H7 (cell line): ENCODE data around the gene ZNF311. TPM values are rescaled to one million over a fixed set of nuclear protein-coding genes. Genes with fewer than 3 reads are reported as not detected.
A peak's percentile ranks its signal among the peaks of the same experiment; 100 is the strongest.

Experiments
- DNase-seq: peaks from one replicate; pipeline ENCODE4 v3.0.0; 2012
- H3K27me3 ChIP-seq: 2 replicates; pipeline ENCODE4 v1.6.0; 2011; ENCODE audit warnings: mild to moderate bottlenecking, low read length; ENCODE audit not compliant: control insufficient read depth, insufficient read depth
- H3K36me3 ChIP-seq: replicated peaks from 2 replicates; pipeline ENCODE4 v1.5.1; 2011; ENCODE audit warnings: low read length; ENCODE audit not compliant: control insufficient read depth, insufficient read depth
- H3K4me3 ChIP-seq: 2 replicates; pipeline ENCODE4 v1.5.1; 2011; ENCODE audit warnings: low read depth, mild to moderate bottlenecking, control low read depth, low read length, moderate library complexity; ENCODE audit not compliant: insufficient read depth
- total RNA-seq: library from RNA; depleted of rRNA; stranded (reverse); fragments of >200 nt; shearing (Covaris generic); gene quantifications from 2 replicates; pipeline ENCODE4 v1.2.3, GENCODE V29; 2014

ZNF311 gene
- total RNA-seq, 1 experiment from 2014 or later: 1.4 TPM

DNA sequence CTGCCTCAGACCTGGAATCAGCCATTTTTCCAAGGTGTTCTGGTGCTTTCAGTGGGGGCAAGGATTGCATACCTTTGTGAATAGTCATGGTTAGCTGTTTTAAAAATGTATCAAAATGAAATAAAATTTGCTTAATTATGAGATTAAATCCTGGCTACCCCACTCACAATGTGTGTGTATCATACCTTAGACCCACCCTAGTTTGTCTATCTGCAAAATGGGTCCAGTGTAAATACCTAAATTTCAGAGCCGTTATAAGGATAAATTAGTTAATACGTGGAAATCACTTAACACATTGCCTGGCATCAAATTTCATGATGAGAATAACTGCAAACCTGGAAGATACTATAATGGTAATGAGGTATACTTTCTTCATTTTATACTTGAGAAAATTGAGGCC, 3.0 kb upstream of the ZNF311 start:
- Histone ChIP-seq H3K36me3 (no peaks in the 10 kb centered on the region; the same call in 1 of the 2 replicates), H3K4me3 (no peak overlapping the region), H3K27me3 (peaks cover 18% of the 10 kb centered on the region)
- DNase-seq: no peak

DNA sequence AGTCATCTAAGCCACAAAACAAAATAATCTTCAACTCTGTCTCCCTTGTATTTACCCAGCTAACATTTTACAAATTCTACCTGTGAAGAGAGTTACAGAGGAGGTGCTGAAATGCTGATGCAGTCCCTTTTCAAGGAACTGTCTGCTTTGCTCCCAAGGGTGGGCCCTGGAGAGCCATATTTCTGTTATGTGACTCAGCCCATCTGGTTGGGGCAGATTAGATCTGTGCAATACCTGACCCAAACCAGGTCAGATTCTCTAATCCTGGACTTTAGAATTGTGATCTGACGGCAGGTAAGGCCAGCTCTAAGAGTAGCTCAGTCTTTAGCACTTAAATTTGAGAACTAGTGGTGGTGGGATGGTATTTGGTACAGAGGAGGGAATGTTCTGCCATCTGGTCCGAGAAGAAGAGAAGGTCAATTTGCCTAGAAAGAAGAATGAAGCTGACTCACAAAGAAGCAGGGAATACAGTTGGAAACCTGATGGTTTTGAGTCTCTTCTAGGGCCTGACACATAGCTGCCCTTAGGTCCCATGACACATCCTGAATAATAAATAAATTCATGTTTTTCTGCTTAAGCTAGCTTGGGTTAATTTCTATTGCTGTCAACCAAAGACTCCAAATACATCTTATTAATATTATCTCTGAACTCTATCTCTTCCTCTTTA, 8.1 kb downstream of the ZNF311 start:
- Histone ChIP-seq H3K4me3 (no peak overlapping the region), H3K36me3 (no peaks in the 10 kb centered on the region), H3K27me3 (no peaks in the 10 kb centered on the region)
- DNase-seq: no peak

DNA sequence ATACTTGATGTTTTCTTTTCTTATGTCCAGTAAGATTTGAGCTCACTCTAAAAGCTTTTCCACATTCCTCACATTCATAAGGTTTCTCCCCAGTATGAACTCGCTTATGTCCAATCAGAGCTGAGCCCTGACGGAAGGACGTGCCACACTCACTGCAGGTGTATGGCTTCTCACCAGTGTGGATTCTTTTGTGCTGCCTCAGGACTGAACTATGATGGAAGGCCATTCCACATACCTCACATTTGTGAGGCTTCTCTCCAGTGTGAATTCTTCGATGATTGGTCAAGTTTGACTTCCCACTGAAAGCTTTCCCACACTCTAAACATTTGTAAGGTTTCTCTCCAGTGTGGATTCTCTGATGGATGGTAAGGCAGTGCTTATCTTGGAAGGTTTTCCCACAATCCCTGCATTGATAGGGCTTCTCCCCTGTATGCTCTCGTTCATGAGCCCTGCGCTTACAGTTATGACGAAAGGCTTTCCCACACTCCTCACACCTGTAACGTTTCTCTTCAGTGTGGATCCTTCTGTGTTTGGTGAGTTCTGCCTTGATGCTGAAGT, 9.9 kb downstream of the ZNF311 start:
- Histone ChIP-seq H3K4me3 (no peak overlapping the region), H3K36me3 (no peaks in the 10 kb centered on the region), H3K27me3 (no peaks in the 10 kb centered on the region)
- no peak for DNase-seq

GRCh38 chr6:28988536-28989311, 16.4 kb downstream of the ZNF311 start:
- Histone ChIP-seq H3K4me3 (peak overlapping the region; percentile 48), H3K27me3 (no peaks in the 10 kb centered on the region), H3K36me3 (no peaks in the 10 kb centered on the region)
- peak; percentile 89 for DNase-seq

- peak overlapping the region; percentile 44 for H3K4me3 ChIP-seq
- H3K27me3 ChIP-seq: no peaks in the 10 kb centered on the region
- H3K36me3 ChIP-seq: no peaks in the 10 kb centered on the region
- DNase-seq: peak; percentile 89
These were observed 19.5 kb downstream of the ZNF311 start for GRCh38 chr6:28985462-28986164.

DNA sequence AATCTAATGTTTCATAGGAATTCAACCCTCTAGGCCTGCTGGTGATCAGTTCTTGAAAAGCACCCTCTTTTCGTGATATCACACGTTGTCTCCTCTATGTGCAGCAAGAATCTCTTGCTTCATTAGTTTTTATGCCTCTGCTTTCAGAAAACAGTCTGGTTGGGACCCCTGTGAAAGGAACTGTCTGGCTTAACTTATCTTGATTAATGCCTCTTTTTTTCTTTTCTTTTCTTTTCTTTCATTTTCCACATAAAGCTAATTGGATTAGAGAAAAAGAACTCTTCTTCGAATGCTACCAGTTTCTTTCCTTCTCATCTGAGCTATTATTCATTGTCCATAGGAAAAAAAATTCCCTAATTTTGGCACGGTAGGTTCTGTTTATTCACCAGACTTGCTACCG, 21.3 kb downstream of the ZNF311 start:
- Histone ChIP-seq H3K27me3 (no peaks in the 10 kb centered on the region), H3K36me3 (no peaks in the 10 kb centered on the region), H3K4me3 (no peak overlapping the region)
- no peak for DNase-seq

DNA sequence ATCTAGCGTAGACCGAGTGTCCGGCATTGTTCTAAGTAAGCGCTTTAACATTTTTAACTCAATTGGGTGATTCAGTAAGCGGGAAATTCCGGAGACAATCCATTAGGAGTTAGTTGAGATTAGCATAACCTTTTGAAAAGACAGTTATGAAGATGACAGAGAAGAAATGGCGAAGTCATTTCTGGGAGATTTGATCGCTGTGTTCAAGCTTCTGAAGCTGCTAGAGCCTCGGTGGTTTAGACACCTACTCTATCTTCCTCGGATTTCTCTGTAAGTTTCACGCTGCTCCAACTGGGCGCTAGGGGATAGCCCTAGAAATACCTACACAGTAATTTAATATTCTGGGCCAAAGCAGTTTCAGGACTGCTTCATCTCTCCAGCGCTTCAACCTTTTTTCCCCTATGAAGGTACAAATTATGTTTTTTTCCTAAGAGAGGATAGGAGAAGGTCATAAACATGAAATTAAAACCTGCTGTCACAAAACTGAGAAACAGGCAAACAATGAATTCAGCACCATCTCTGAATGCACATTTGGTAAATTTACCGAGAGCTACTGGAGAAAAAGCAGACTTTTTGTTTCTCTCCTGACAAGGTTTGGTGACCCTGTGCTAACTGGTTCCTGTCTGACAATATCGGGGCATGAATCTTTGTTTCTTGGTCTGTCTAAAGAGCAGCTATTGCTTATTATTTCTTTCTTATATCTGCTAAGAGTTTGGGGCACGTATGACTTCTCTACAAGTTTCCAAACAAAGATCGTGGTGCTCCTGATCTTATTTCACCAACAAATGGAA, 22.4 kb downstream of the ZNF311 start:
- Histone ChIP-seq H3K36me3 (no peaks in the 10 kb centered on the region), H3K27me3 (no peaks in the 10 kb centered on the region), H3K4me3 (peak overlapping the region; percentile 58)
- no peak for DNase-seq

- H3K4me3 ChIP-seq: peak overlapping the region; percentile 58
- DNase-seq: peak; percentile 63
- no peaks in the 10 kb centered on the region for H3K36me3 ChIP-seq
- no peaks in the 10 kb centered on the region for H3K27me3 ChIP-seq
These were observed 23.2 kb downstream of the ZNF311 start for GRCh38 chr6:28981833-28982475.

DNA sequence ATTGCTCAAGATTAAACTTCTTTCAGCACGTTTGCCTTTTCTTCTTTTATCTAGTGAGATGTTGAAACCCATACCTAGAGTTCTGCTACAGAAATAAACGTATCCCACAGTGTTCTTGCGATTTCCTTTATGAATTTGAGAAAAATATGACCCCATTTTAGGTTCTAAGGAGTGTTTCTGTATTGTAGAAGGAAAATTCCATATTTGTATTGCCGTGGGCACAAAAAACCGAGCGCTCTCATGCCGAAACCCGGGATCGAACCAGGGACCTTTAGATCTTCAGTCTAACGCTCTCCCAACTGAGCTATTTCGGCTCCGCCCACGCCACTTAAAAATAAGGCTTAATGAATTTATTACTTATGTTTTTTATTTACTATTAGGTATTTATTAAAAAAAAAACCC, 23.7 kb downstream of the ZNF311 start:
- no peaks in the 10 kb centered on the region for H3K36me3 ChIP-seq
- no peak for DNase-seq
- H3K27me3 ChIP-seq: no peaks in the 10 kb centered on the region
- peak overlapping the region; percentile 58 for H3K4me3 ChIP-seq

- no peaks in the 10 kb centered on the region for H3K27me3 ChIP-seq
- peak overlapping the region; percentile 58 for H3K4me3 ChIP-seq
- DNase-seq: peak; percentile 80
- H3K36me3 ChIP-seq: no peaks in the 10 kb centered on the region
These were observed 24.2 kb downstream of the ZNF311 start for GRCh38 chr6:28980852-28981430.

GRCh38 chr6:28980137-28980851, 24.8 kb downstream of the ZNF311 start:
- Histone ChIP-seq H3K27me3 (no peaks in the 10 kb centered on the region), H3K36me3 (no peaks in the 10 kb centered on the region), H3K4me3 (peak overlapping the region; percentile 58)
- DNase-seq: peak; percentile 61

GRCh38 chr6:28979679-28980078, 25.4 kb downstream of the ZNF311 start:
- H3K36me3 ChIP-seq: no peaks in the 10 kb centered on the region
- DNase-seq: no peak
- no peaks in the 10 kb centered on the region for H3K27me3 ChIP-seq
- H3K4me3 ChIP-seq: no peak overlapping the region

DNA sequence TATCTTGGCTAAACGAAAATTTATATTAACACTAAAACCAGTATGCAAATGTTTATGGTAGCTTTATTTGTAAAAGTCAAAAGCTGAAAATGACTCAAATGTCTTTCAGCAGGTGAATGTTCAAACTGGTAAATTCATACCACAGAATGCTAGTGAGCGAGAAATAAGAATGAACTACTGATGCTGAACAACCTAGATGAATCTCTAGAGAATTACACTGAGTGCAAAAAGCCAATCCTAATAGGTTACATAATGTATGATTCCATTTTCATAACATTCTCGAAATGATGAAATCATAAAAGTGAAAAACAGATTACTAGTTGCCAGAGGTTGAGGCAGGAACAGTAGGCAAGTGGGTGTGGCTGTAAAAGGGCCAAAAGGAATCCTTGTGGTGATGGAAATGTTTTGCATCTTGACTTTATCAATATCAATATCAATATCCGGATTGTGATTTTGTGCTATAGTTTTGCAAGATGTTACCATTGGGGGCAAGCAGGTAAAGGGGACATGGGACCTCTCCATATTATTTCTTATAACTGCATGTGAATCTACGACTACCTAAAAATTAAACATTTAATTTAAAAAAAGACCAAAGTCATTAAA, 26.1 kb downstream of the ZNF311 start:
- Histone ChIP-seq H3K4me3 (no peak overlapping the region), H3K36me3 (no peaks in the 10 kb centered on the region)
- DNase-seq: no peak

More for the DNA sequence above, 26.1 kb downstream of the ZNF311 start:
- H3K27me3 ChIP-seq: no peaks in the 10 kb centered on the region
